ENCODE measurements around the gene NAA16.

The NAA16 gene

DNA sequence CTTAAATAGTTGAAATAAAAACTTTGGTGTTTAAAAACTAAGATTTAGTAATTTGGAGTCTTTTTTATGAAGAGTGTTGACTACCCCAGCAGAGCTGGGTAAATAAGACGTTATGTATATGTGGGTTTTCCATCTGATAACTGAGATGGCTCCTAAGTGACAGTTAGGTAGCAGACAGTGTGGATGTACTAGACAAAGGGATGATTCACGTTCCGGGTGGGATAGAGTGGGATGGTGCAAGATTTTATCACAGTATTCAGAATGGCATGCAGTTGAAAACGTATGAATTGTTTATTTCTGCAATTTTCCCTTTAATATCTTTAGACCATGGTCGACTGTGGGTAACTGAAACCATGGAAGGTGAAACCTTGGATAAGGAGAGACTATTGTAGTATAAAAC, 50.4 kb downstream of the NAA16 start:
- DNase-seq, result no peak

DNA sequence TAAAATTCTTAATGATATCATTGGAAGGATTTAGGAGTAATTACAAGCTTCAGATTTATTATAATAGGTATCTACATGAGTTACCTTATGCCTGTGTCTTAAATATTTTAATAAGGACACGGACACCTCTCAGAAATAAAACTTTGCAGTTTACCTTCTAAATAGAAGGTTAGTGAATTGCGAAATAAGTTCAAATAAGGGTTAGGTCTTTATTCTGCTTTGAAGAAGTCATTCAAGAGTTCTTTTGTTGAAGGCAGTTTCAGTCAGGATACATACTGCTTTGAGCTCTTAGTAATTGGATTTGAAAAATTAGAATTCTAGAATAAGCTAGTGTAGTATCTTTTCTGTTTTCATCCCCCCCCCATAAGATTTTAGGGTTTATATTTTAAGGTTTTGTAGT, 53.0 kb downstream of the NAA16 start:
- no peak for DNase-seq

DNA sequence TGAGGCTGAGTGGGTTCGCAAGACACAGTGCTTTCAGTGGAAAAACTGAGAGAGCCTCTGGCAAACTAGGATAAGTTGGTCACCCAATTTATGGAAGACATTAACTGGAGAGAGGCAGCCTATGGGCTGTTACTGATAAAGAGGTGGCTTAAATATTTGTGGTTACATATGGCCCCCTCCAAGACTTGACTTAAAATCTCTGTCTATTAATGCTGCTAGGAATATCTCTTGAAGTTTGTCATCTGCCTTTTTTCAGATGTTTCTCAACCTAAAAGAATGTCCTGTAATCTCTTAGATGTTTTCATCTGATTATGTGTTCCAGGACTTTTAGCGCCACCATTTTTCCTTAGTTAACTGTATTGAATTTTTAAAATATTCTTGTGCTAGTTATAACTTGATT, 54.6 kb downstream of the NAA16 start:
- DNase-seq, result no peak

DNA sequence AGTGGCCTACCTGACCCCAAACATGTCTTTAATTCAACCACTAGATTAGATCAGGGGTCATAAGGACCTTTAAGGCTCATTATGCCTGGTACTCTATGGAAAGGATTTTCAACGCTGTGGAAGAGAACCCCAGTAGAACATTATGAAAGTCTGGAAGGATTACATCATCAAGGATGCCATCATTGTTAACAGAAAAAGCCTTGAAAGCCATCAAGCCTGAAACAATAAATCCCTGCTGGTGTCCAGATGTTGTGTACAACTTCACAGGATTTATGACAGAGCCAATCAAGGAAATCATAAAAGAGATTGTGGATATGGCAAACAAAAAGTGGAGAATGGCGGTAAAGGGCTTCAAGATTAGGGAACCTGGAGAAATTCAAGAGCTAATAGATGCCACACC, 59.7 kb downstream of the NAA16 start:
- no peak for DNase-seq

DNA sequence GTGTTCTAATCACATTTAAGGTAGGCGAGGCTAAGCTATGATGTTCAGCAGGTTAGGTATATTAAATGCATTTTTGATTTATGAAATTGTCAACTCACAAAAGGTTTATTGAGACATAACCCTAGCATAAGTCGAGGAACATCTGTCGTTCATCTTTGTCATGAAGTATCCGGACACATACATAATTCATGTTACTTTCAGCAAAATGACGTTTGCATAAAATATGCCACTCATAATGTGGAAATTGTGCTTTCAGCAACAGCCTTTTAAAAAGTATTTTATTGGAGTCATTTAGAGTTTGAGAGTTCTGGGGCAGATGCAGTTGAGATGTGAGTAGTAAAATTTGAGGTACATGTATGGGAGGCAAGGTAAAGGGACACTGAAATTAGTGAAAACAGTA, 66.4 kb downstream of the NAA16 start:
- no peak for DNase-seq

DNA sequence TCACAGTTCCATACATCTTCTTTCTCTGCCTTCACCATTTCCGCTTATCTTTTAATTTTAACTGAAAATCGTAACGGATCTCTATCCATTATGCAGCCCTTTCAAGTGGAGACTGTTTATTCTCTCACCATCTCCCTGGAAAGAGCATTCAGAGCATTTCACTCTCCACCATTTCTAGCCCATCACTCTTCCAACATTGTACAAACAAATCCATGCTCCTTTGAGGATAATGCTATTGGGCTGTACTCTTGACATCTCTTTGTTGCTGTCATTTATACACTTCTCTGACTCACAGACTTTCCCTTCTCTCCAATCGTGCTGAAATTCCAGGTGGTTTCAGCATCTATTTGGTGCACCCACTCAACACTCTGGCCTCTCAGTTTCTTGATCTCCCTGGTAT, 71.4 kb downstream of the NAA16 start:
- DNase-seq, result no peak

DNA sequence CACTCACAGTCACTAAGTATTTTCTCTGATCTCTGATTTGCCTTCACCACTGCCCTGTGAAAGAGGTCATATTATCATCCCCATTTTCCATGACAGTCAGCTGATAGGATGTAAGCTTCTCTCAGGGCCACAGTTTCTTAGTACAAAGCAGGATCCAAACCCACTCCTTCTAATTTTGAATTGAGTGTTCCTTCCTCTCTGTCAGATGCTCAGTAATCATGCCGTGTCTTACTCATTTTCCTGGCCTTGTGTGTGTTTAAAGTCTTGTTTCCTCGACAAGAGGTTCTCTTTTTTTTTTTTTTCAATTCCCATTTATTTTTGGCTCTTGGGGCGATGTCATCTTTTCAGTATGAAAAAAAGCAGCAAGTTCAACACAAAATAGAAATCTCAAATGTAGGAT, 72.3 kb downstream of the NAA16 start:
- no peak for DNase-seq

DNA sequence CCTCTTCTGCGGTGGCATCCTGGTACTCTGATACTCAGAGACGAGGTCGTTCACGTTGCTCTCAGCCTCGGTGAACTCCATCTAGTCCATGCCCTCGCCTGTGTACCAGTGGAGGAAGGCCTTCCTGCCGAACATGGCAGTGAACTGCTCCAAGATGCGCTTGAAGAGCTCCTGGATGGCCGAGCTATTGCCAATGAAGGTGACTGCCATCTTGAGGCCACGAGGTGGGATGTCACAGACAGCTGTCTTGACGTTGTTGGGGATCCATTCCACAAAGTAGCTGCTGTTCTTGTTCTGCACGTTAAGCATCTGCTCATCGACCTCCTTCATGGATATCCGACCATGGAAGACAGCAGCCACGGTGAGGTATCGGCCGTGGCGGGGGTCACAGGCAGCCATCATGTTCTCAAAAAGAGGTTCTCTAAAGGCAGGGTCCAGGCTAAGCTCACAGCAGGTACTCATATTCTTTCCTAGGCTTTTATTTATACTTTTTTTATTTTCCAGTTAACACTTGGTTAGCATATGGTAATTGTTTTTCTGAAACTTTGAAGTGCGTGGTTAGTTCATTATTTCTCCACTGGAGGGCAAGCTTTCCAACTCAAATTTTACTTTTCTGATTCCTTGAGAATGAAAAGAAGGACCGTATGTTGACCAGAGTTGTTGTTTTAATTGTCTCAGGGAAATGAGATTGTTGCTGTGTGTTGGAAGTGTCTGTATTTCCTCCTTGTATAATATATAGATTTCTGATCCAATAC, 73.9 kb downstream of the NAA16 start:
- DNase-seq, result no peak

DNA sequence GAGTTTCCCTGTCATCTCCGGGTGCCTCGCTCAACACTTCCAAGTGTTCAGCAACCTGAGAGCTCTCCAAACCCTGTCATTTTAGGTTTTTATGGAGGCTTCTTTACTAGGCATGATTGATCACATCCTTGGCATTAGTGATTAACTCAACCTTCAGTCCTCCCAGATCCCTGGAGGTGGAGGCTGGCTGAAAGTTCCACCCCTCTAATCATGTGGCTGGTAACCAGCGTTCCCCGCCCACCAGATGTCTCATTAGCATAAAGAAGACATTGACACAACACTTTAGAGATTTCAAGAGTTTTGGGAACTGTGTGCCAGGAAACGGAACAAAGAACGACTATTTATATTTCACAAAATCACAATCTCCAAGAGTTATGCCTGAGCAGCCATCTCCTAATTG, 75.1 kb downstream of the NAA16 start:
- DNase-seq, result no peak

DNA sequence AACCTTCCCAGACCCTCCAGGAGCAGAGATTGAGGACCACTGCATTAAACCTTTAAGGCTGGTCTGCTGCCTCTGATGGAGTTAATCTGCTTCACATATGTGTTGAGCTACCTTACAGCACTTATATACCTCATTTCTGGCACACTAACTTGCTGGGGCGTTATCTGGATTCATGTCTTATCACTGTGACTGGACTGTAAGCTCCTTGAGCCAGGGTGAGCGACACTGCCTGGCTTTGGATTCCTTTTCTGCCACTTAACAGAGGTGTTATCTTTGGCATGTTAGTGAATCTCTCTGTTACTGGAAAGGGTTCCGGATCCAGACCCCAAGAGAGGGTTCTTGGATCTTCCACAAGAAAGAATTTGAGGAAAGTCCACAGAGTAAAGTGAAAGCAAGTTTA, 76.5 kb downstream of the NAA16 start:
- no peak for DNase-seq

DNA sequence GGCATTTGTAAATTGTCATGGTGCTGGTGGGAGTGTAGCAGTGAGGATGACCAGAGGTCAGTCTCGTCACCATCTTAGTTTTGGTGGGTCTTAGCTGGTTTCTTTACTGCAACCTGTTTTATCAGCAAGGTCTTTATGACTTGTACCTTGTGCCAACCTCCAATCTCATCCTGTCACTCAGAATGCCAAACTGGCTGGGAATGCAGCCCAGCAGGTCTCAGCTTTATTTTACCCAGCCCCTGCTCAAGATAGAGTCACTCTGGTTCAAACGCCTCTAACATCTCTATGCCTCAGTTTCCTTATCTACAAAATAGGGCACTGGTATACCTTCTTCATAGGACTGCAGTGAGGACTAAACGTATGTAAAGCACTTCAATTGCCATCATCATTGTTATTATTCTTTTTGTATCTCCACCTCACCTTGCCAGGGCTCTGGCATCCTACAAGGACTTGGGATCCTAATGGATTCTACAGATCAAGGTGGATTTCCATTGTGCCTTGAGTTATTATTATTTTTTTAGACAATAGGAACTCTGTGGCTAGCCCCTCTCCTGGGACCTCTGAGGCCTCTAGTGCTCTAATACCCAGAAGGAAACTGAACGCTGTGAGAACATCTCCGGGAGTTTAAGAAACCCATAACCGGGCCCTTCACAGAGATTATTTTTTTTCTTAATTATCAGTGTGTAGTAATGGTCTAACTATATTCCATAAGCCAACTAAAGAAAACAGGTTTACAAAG, 77.2 kb downstream of the NAA16 start:
- DNase-seq, result no peak

DNA sequence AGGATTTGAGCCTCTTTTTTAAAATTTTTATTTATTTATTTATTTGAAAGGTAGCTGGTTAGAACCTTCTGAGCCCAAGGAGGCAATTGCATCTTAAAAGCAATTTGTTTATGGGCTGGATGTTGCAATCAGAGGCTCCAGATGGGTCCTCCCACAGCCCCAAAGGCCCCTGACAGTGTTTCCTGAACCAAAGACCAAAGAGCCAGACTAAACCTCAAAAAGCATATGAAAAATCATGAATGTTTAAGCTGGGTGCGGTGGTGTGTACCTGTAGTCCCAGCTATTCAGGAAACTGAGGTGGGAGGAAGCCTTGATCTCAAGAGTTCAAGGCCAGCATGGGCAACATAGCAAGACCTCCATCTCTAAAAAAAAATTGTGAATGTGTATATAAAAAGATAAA, 78.5 kb downstream of the NAA16 start:
- no peak for DNase-seq

DNA sequence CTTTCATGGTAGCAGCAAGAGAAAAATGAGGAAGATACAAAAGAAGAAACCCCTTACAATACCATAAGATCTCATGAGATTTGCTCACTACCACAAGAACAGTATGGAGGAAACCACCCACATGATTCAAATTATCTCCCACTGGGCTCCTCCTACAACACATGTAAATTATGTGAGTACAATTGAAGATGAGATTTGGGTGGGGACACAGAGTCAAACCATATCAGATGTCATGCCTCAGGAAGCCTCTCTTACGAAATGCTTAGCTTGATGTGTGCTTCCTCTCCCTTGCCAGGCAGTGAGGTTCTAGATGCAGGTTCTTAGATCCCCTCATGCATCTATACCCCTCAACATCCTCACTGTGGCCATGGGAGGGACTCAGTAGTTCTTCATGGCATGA, 83.1 kb downstream of the NAA16 start:
- DNase-seq, result no peak

DNA sequence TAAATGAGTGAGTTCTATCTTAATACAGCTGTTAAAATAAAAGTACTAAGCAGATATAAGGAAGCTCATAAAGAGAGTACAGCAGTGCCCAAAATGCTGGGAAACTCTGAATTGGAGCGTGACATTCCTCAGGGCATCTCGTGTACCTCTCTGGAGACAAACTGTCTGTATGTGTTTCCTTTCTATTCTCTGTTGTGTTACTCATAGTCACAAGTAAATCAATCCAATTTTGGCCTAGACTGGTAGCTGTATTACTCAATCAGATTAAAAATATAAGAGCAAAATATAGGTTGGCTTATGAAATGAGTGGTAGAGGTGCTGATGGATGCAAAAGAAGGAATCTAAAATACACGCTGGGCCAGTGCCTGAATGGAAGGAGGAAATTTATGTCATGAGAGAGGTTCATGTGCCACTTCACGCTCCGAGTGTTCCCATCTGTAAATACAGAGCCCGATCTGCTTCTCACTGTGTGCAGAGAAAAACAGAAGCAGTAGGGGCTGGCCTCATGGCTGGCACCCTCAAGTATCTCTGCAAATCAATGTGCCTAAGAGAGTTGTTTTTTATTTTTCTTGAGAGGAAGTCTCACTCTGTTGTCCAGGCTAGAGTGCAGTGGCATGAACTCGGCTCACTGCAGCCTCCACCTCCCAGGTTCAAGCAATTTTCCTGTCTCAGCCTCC, 87.6 kb downstream of the NAA16 start:
- no peak for DNase-seq

DNA sequence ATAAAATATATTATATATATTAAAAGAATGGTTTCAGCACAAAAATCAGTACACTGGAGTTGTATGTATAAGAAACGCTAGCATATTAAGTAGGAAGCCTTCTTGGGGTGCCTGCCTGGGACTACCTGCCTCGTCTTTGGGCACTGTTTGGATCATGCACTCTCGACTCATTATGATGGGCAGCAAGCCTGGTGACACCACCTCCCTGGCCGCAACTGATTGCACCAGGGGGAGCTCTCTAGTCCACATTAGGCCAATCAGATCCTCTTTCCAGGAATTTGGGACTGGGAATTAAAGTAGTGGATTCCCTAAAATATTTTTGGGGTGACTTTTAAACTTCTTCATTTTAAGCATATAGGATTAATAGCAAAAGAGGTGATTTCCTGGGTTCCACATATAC, 90.3 kb downstream of the NAA16 start:
- DNase-seq, result no peak

DNA sequence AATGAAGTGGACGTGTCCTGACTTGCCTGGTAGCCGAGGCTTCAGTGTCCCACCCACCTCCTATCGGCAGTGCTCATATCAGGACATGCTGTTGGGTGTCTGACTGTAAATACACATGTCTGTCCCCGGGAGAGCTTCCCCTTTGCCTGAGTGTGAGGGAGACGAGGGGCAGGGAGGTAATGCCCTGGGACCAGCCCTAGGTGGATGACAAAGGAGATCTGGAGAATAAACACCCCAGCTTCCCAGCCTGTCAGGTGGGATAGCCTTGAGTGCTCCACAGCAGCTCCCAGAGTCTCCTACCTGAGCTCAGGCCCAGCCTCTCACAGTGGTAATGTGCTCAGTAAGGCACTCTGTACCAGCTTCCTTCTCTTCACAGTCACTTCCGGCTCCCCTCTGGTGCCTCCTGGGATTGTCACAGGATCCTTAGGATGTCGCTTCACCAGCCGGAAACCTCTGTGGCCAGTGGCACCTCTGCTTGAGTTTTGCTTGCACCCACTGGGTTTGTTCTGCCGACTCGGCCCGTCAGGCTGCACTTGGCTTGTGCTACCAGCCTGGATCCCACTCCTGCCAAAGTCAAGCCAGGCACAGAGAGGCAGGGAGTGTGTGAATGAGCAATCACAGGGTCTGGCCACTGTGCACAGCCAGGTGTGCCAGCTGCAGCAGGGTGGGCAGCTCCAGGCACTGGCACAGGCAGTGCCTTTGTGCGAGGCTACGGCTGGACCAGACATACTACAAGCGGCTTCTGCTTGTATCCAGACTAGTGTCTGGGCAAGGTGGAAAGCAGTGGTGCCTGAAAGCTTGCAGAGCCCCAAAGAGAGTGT, 91.8 kb downstream of the NAA16 start:
- peak; percentile 75 for DNase-seq

DNA sequence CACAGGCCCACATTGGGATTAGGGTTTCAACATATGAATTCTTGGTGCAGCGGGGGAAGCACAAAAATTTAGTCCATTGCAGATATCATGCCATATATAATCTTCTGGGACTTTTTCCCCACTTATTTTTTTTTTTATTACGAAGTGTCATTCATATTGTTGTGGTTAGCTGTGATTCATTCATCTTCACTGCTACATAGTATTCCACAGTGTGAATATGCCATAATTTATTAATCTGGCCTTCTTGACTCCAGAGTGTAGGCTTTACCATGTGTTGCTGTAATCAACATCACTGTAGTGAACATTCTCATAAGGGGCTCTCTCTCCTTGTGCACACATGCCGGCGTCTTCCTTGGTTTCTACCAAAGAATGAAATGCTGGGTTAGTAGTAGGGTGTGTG, 92.9 kb downstream of the NAA16 start:
- DNase-seq, result no peak

DNA sequence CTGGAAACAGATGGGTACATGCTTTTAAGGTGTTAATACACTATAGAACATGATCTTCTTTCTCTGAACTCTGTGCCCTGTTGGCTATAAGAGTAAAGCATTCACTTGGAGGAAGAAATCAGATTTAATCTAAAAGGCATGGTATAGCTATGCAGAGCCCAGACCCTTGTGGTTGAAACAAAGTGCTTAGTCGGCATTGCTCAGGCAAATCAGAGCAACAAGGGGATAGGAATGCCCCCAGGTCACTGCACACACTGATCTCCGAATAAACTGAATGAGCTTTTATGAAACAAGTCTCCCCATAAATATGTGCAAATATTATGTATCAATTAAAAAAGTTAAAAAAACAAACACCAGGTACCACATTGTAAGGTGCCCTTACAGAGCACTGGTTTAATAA, 94.3 kb downstream of the NAA16 start:
- DNase-seq, result no peak

DNA sequence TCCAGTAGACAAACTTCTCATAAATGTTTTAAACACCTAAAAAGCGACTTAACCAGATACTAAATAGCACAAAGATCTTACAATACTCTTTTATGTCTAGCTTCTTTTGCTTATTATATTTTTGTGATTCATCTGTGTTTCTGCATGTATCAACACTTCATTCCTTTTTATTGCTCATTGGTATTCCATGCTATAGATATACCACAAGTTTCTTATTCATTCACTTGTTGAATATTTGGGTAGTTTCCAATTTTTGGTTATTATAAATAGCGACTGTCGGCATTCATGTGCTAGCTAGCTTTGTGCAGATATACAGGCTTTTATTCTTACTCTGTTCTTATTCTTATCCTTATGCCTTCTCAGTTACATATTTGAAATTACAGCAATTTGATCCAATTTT, 96.3 kb downstream of the NAA16 start:
- no peak for DNase-seq

DNA sequence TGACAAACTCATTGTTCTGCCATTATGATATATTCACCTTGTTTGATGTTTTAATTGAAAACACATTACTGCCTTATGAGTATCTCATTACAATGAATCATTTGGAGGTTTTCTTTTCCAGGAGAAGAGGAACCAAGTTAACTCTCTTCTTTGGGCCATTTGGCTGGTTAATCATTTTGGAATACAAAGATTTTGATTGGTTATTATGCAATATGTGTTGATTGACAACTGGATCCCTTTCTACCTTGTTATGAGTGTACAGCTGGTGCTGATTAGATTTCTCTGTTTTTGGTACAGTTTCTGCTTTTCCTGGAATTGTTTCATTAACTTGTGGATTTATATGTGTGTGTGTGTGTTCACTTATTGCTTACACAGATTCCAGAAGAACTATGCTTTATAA, 97.1 kb downstream of the NAA16 start:
- DNase-seq, result no peak

DNA sequence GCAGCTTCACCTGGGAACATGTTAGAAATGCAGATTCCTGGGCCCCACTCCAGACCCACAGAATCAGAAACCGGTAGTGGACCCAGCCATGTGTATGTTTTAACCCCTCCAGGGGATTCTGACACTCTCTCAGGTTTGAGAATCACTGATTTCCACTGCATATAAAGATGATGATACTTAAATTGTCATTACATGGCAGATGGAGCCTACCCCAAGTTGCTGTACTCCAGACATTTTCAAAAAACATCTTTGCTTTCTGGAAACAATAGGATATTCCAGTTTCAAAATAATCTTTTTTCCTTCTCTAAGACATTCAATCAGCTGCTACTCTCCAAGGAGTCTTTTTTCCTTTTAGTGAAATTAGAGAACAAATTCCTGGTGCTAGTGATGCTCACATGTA, 97.7 kb downstream of the NAA16 start:
- DNase-seq, result no peak

DNA sequence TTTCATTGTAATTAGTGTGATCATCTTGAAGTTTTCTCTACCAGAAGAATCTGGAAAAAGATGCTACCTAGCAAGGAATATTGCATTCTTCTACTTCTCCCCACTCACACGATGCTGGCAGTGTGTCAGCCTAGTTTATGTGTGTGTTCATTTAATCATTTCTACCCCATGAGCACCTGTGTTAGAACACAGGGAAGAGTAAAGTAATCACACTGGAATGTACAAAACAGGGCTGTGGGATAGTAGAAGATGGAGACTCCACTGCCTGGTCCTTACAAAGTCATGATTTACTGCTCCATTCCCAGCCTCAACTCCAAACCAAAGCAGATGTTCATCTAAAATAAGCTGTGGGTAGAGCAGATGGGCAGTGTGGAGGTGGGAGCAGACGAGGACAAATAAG, 98.5 kb downstream of the NAA16 start:
- DNase-seq, result no peak

DNA sequence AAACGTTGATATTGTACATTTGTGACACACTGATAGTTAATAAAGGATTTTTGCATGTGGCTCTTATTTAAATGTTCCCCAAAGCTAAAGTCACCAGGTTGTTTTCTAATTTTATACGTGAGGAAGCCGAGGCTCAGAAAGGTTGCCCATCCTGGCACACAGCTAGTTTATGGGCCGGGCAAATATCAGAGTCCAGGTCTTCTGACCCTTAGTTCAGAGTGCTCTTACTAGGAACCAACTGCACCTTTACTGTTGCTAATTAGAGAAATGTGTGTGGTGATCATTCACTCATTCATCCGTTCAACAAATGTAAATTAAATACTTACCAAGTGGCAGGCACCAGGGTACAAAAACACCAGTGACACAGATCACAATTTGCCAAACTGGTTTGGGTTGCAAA, 100.0 kb downstream of the NAA16 start:
- no peak for DNase-seq
